OCI-LY7 (cell line): ENCODE measurements around the gene KIR3DL2. TPM values are rescaled to one million over a fixed set of nuclear protein-coding genes. Genes with fewer than 3 reads are reported as not detected.
"Not testable (repeated sequence)": the region's sequence is repeated elsewhere in the genome, so short reads cannot be mapped to it uniquely, and the experiment has no call there.

ENCODE experiments used
- BruUV-seq: library from RNA; stranded (reverse); fragments of 400-500 nt; replicated peaks from 2 replicates; lab custom pipeline; 2021; lab: Mats Ljungman, UMichigan
- CTCF ChIA-PET: fragments of 300-600 bp; sonication (Branson Sonifier 250); formaldehyde crosslinking; loops from one replicate; lab custom pipeline; 2022; ENCODE audit warnings: antibody characterized with exemption; ENCODE audit not compliant: unreplicated experiment; lab: Charles Lee
- POLR2A ChIA-PET: fragments of 300-600 bp; sonication (Branson Sonifier 250); formaldehyde crosslinking; loops from one replicate; lab custom pipeline; 2022; ENCODE audit warnings: antibody characterized with exemption; lab: Charles Lee
- DNase-seq: peaks from one replicate; pipeline ENCODE4 v3.0.0-alpha.2; 2015; ENCODE audit warnings: low spot score
- H2AFZ ChIP-seq: fragments of 200-600 bp; sonication (generic), shearing (Covaris generic); 2 replicates; pipeline ENCODE4 v1.6.1; 2014; ENCODE audit warnings: mild to moderate bottlenecking, antibody characterized with exemption, low read length, moderate library complexity
- H3K27ac ChIP-seq: fragments of 200-600 bp; sonication (generic); 2 replicates; pipeline ENCODE4 v1.5.1; 2014; ENCODE audit warnings: mixed run types, low read depth, mild to moderate bottlenecking, moderate library complexity, low read length, inconsistent platforms; ENCODE audit not compliant: poor library complexity, severe bottlenecking
- H3K36me3 ChIP-seq: fragments of 200-600 bp; sonication (generic); 2 replicates; pipeline ENCODE4 v1.6.1; 2014; ENCODE audit warnings: mild to moderate bottlenecking, antibody characterized with exemption, low read length, moderate library complexity, mixed read lengths; ENCODE audit not compliant: insufficient read depth
- H3K4me1 ChIP-seq: fragments of 200-600 bp; sonication (generic); 2 replicates; pipeline ENCODE4 v1.5.1; 2014; ENCODE audit warnings: mild to moderate bottlenecking, low read length; ENCODE audit not compliant: insufficient read depth, poor library complexity, severe bottlenecking
- H3K4me2 ChIP-seq: fragments of 200-600 bp; sonication (generic); 2 replicates; pipeline ENCODE4 v1.6.1; 2014; ENCODE audit warnings: mild to moderate bottlenecking, low read length
- H3K4me3 ChIP-seq: fragments of 200-600 bp; sonication (generic); 2 replicates; pipeline ENCODE4 v1.5.1; 2014; ENCODE audit warnings: mild to moderate bottlenecking, low read depth, low read length; ENCODE audit not compliant: poor library complexity, severe bottlenecking
- H3K79me2 ChIP-seq: fragments of 200-600 bp; sonication (generic); 2 replicates; pipeline ENCODE4 v1.6.1; 2016; ENCODE audit warnings: low read depth, mild to moderate bottlenecking, low read length, moderate library complexity, mixed read lengths; ENCODE audit not compliant: insufficient read depth
- H3K9me2 ChIP-seq: fragments of 200-600 bp; sonication (generic); 2 replicates; pipeline ENCODE4 v1.6.1; 2016; ENCODE audit warnings: mild to moderate bottlenecking, low read length, mixed read lengths; ENCODE audit not compliant: insufficient read depth
- H3K9me3 ChIP-seq: fragments of 200-600 bp; sonication (generic); 2 replicates; pipeline ENCODE4 v1.6.1; 2014; ENCODE audit warnings: mild to moderate bottlenecking, mixed run types, low read length, mixed read lengths
- H4K20me1 ChIP-seq: fragments of 200-600 bp; sonication (generic); 2 replicates; pipeline ENCODE4 v1.6.1; 2014; ENCODE audit warnings: mild to moderate bottlenecking, antibody characterized with exemption, low read length, moderate library complexity, mixed read lengths; ENCODE audit not compliant: insufficient read depth
- CTCF ChIP-seq: fragments of 200-600 bp; sonication (generic); conservative IDR thresholded peaks from 2 replicates; pipeline ENCODE4 v1.5.1; 2014; ENCODE audit warnings: mild to moderate bottlenecking, antibody characterized with exemption, low read length, moderate library complexity, mixed read lengths
- EZH2phosphoT487 ChIP-seq: fragments of 200-600 bp; sonication (generic); IDR thresholded peaks from 2 replicates; pipeline ENCODE4 v1.6.1; 2018; ENCODE audit warnings: low read depth, borderline replicate concordance, mild to moderate bottlenecking, mixed run types, antibody characterized with exemption, low read length, moderate library complexity, mixed read lengths
- intact Hi-C: fragments of 100-400 bp; cut with micrococcal nuclease; formaldehyde crosslinking; loops from one replicate; pipeline ENCODE4 v1.10.0; 2022; ENCODE audit not compliant: unreplicated experiment
- total RNA-seq, 2 experiments: library from RNA; depleted of rRNA in 1 of 2; stranded (reverse); fragments of >200 nt in 1 of 2; shearing (Covaris generic) in 1 of 2; gene quantifications; 2 replicates each; pipeline ENCODE4 v1.2.3, GENCODE V29; 2014 to 2022

KIR3DL2 gene
- total RNA-seq, 2 experiments from 2014 or later = not detected

DNA sequence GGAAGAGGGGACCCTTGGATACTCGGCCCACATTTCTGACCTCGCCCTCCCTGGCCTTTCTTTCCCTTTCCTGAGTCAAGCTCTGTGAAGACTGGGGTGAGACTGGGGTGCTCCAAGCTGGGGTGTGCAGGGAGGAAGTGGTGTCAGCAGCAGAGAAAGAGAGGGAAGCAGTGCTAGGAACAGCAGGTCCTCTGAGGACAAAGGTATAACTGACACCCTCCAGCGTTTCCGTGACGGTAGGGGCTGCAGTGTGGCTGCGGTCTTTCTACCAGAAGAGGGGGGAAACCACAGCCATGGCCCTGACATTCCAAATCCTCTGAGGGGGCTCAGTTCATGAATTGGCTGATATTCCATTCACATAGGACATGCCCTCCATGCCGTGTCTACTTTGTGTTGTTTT, 1.1 kb downstream of the KIR3DL2 start:
- Histone ChIP-seq H3K9me3 (no peaks in the 10 kb centered on the region), H3K9me2 (no peaks in the 10 kb centered on the region), H3K4me1 (no peaks in the 10 kb centered on the region), H3K4me2 (no peak overlapping the region), H3K4me3 (no peak overlapping the region), H2AFZ (no peak overlapping the region), H4K20me1 (no peaks in the 10 kb centered on the region), H3K36me3 (no peaks in the 10 kb centered on the region), H3K79me2 (no peaks in the 10 kb centered on the region), H3K27ac (no peak overlapping the region)
- POLR2A ChIA-PET = no interaction called here
- TF ChIP-seq EZH2phosphoT487 (no peak), CTCF (no peak)
- CTCF ChIA-PET = no interaction called here
- intact Hi-C loops = no loop called here
- no TSS peak for BruUV-seq
- DNase-seq = no peak

DNA sequence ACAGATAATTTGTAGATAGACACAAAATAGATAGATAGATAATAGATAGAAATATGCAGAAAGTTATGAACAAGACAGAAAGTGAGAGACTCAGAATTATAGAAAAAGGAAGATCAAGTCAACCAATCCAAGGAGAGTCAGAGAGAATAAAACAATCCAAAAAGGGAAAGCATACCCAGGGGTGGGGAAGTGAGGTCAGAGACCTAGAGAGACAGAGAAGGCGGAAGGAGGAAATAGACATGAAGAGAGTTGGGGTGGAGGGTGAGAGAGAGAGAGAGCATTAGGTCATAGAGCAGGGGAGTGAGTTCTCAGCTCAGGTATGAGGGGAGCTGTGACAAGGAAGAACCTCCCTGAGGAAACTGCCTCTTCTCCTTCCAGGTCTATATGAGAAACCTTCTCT, 5.0 kb downstream of the KIR3DL2 start:
- H3K79me2 ChIP-seq, intact Hi-C loops, H3K9me3 ChIP-seq, H3K4me3 ChIP-seq, H2AFZ ChIP-seq, H3K27ac ChIP-seq, BruUV-seq, DNase-seq, H3K4me1 ChIP-seq, H3K9me2 ChIP-seq, H4K20me1 ChIP-seq, CTCF ChIA-PET, H3K36me3 ChIP-seq, H3K4me2 ChIP-seq, POLR2A ChIA-PET: not testable (repeated sequence)

- H3K36me3 ChIP-seq, H3K4me2 ChIP-seq, H3K79me2 ChIP-seq, CTCF ChIA-PET, H3K4me1 ChIP-seq, H3K9me2 ChIP-seq, H3K27ac ChIP-seq, BruUV-seq, H3K9me3 ChIP-seq, H2AFZ ChIP-seq, intact Hi-C loops, DNase-seq, H4K20me1 ChIP-seq, H3K4me3 ChIP-seq, POLR2A ChIA-PET: not testable (repeated sequence)
These were observed 8.2 kb downstream of the KIR3DL2 start for GRCh38 chr19:54858476-54858875.

- H3K27ac ChIP-seq, BruUV-seq, CTCF ChIA-PET, H3K4me1 ChIP-seq, H3K9me2 ChIP-seq, H3K4me3 ChIP-seq, H4K20me1 ChIP-seq, intact Hi-C loops, H3K36me3 ChIP-seq, H3K4me2 ChIP-seq, DNase-seq, H3K9me3 ChIP-seq, H3K79me2 ChIP-seq, H2AFZ ChIP-seq, POLR2A ChIA-PET: not testable (repeated sequence)
These were observed 9.2 kb downstream of the KIR3DL2 start for GRCh38 chr19:54859421-54859820.

DNA sequence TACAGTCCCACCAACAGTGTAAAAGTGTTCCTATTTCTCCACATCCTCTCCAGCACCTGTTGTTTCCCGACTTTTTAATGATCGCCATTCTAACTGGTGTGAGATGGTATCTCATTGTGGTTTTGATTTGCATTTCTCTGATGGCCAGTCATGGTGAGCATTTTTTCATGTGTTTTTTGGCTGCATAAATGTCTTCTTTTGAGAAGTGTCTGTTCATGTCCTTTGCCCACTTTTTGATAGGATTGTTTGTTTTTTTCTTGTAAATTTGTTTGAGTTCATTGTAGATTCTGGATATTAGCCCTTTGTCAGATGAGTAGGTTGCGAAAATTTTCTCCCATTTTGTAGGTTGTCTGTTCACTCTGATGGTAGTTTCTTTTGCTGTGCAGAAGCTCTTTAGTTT, 13.2 kb downstream of the KIR3DL2 start:
- H3K79me2 ChIP-seq, CTCF ChIA-PET: not testable (repeated sequence)

More for the DNA sequence above, 13.2 kb downstream of the KIR3DL2 start:
- POLR2A ChIA-PET, H4K20me1 ChIP-seq, intact Hi-C loops, BruUV-seq, H3K4me2 ChIP-seq, H3K9me2 ChIP-seq, H3K9me3 ChIP-seq, H2AFZ ChIP-seq, H3K4me1 ChIP-seq, H3K27ac ChIP-seq, DNase-seq, H3K36me3 ChIP-seq, H3K4me3 ChIP-seq: not testable (repeated sequence)
